HepG2 (cell line): ENCODE data around the gene RSF1. TPM values are rescaled to one million over a fixed set of nuclear protein-coding genes. Genes with fewer than 3 reads are reported as not detected.

Source experiments
- FOXA3 ChIP-seq: IDR thresholded peaks from 2 replicates; pipeline ENCODE4 v1.6.1; 2016; ENCODE audit warnings: missing genetic modification reagents, missing compliant biosample characterization
- MAX ChIP-seq: IDR thresholded peaks from 2 replicates; pipeline ENCODE4 v1.6.1; 2012; ENCODE audit warnings: inconsistent platforms
- MXI1 ChIP-seq: IDR thresholded peaks from 3 replicates; pipeline ENCODE4 v1.6.1; 2012; ENCODE audit warnings: low read depth, low read length, inconsistent platforms, borderline replicate concordance
- NR2F2 ChIP-seq: IDR thresholded peaks from 2 replicates; pipeline ENCODE4 v1.6.1; 2012; ENCODE audit warnings: low read depth, inconsistent platforms, borderline replicate concordance
- PRDM10 ChIP-seq: sonication (generic); formaldehyde crosslinking; IDR thresholded peaks from 2 replicates; pipeline ENCODE4 v1.4.0; 2020; ENCODE audit warnings: low read depth, missing genetic modification reagents
- RXRA ChIP-seq: sonication (generic); formaldehyde crosslinking; IDR thresholded peaks from 2 replicates; pipeline ENCODE4 v1.5.1; 2020; ENCODE audit warnings: missing genetic modification reagents
- TIGD3 ChIP-seq: sonication (generic); formaldehyde crosslinking; IDR thresholded peaks from 2 replicates; pipeline ENCODE4 v1.5.1; 2020; ENCODE audit warnings: mild to moderate bottlenecking, missing genetic modification reagents, borderline replicate concordance
- ZBTB7B ChIP-seq: sonication (generic); formaldehyde crosslinking; IDR thresholded peaks from 2 replicates; pipeline ENCODE4 v1.4.0; 2020; ENCODE audit warnings: missing genetic modification reagents
- ZMYM2 ChIP-seq: sonication (generic); formaldehyde crosslinking; IDR thresholded peaks from 2 replicates; pipeline ENCODE4 v1.8.0; 2022; ENCODE audit warnings: mild to moderate bottlenecking, missing genetic modification reagents
- ZNF142 ChIP-seq: sonication (generic); formaldehyde crosslinking; IDR thresholded peaks from 2 replicates; pipeline ENCODE4 v1.4.0; 2020; ENCODE audit warnings: missing genetic modification reagents
- ZNF431 ChIP-seq: sonication (generic); formaldehyde crosslinking; IDR thresholded peaks from 2 replicates; pipeline ENCODE4 v1.9.0; 2022; ENCODE audit warnings: missing genetic modification reagents, low read depth, mild to moderate bottlenecking, borderline replicate concordance
- ZNF512B ChIP-seq: sonication (generic); formaldehyde crosslinking; IDR thresholded peaks from 2 replicates; pipeline ENCODE4 v1.5.1; 2020; ENCODE audit warnings: missing genetic modification reagents, mild to moderate bottlenecking, borderline replicate concordance
- ZNF780A ChIP-seq: sonication (generic); formaldehyde crosslinking; IDR thresholded peaks from 2 replicates; pipeline ENCODE4 v1.8.0; 2022; ENCODE audit warnings: mild to moderate bottlenecking, missing genetic modification reagents, moderate library complexity
- polyA plus RNA-seq, 8 experiments: library from polyadenylated mRNA; depleted of rRNA in 3 of 8; stranded (reverse) in 7 of 8; unstranded in 1 of 8; fragments of >200 nt; fragmentation: Illumina TruSeq in 4 of 8; extraction: Trizol in 4 of 8; gene quantifications; 2 replicates each; pipeline versions ENCODE4 v1.2.1 to v1.2.3, GENCODE V29; 2011 to 2016; ENCODE audit warnings: low read depth in 4 of 8, missing spikeins in 1 of 8, mixed read lengths in 1 of 8; ENCODE audit not compliant: insufficient read depth in 1 of 8
- total RNA-seq, 5 experiments: library from RNA; depleted of rRNA; stranded (reverse); fragments of >200 nt; fragmentation: Illumina TruSeq; extraction: Trizol; gene quantifications; 2 replicates each; pipeline ENCODE4 v1.2.3, GENCODE V29; 2016; ENCODE audit warnings: low read depth in 1 of 5

Gene RSF1
- total and polyA plus RNA-seq, 2 of the 13 experiments (the other 11 are each of a cell fraction or from before 2014, with no cell fraction given) = 15.5 to 33.1 TPM

- TF ChIP-seq ZNF512B (CRISPR knock-in tag) (peak; percentile 92; the same call in 1 of the 2 replicates), MAX (peak; percentile 96), NR2F2 (peak; percentile 27; the same call in 1 of the 2 replicates), ZMYM2 (CRISPR knock-in tag) (0 out of 2 replicates have a peak, but pooled peaks have one; percentile 37), MXI1 (peak; percentile 91; the same call in 1 of the 3 replicates), FOXA3 (CRISPR knock-in tag) (peak; percentile 76), ZBTB7B (CRISPR knock-in tag) (peak; percentile 34; the same call in 1 of the 2 replicates), ZNF142 (CRISPR knock-in tag) (0 out of 2 replicates have a peak, but pooled peaks have one; percentile 70), PRDM10 (CRISPR knock-in tag) (0 out of 2 replicates have a peak, but pooled peaks have one; percentile 51), TIGD3 (CRISPR knock-in tag) (no peak), RXRA (CRISPR knock-in tag) (peak; percentile 66), ZNF431 (CRISPR knock-in tag) (no peak), ZNF780A (CRISPR knock-in tag) (0 out of 2 replicates have a peak, but pooled peaks have one; percentile 40)
Observed at GRCh38 chr11:77637345-77638165, 183.0 kb downstream of the RSF1 start, which contains the start of gene CLNS1A (continued).
